GM12892 (cell line): ENCODE measurements around the gene GRID1.

Experiments
- DNase-seq: peaks from one replicate; pipeline ENCODE4 v3.0.0; 2011; ENCODE audit not compliant: insufficient read length
- FAIRE-seq: peaks from 2 replicates; lab custom pipeline; 2011; peaks lifted over from hg19 to GRCh38; lab: Jason Lieb, UNC
- POLR2A ChIP-seq: IDR thresholded peaks from 2 replicates; pipeline ENCODE4 v1.6.1; 2011; ENCODE audit warnings: low read depth, low read length, control low read depth
- POLR2AphosphoS5 ChIP-seq: IDR thresholded peaks from 2 replicates; pipeline ENCODE4 v1.6.1; 2011; ENCODE audit warnings: low read depth, low read length, control low read depth
- TAF1 ChIP-seq: IDR thresholded peaks from 2 replicates; pipeline ENCODE4 v1.6.1; 2011; ENCODE audit warnings: low read depth, mild to moderate bottlenecking, control low read depth, low read length, borderline replicate concordance

GRID1 gene

GRCh38 chr10:86295351-86295750 lies 71.2 kb downstream of the GRID1 start:
- no peak for DNase-seq
- no peak for FAIRE-seq
- no peak for TF ChIP-seq TAF1
- TF ChIP-seq POLR2AphosphoS5, result no peak
- no peak for TF ChIP-seq POLR2A

- DNase-seq, result no peak
- no peak for FAIRE-seq
- no peak for TF ChIP-seq POLR2AphosphoS5
- TF ChIP-seq TAF1, result no peak
- no peak for TF ChIP-seq POLR2A
These were observed 72.0 kb downstream of the GRID1 start for GRCh38 chr10:86294346-86295265.

GRCh38 chr10:86293396-86293791 lies 73.2 kb downstream of the GRID1 start:
- TF ChIP-seq POLR2A (no peak), POLR2AphosphoS5 (no peak), TAF1 (no peak)
- DNase-seq, result no peak
- FAIRE-seq, result no peak

GRCh38 chr10:86292462-86293395 lies 73.9 kb downstream of the GRID1 start:
- FAIRE-seq, result no peak
- TF ChIP-seq TAF1 (no peak), POLR2AphosphoS5 (no peak), POLR2A (no peak)
- DNase-seq, result no peak

- no peak for DNase-seq
- FAIRE-seq, result no peak
- TF ChIP-seq POLR2AphosphoS5 (no peak), POLR2A (no peak), TAF1 (no peak)
These were observed 74.8 kb downstream of the GRID1 start for GRCh38 chr10:86291616-86292340.

GRCh38 chr10:86290933-86291615 lies 75.5 kb downstream of the GRID1 start:
- TF ChIP-seq TAF1, result no peak
- no peak for TF ChIP-seq POLR2A
- no peak for TF ChIP-seq POLR2AphosphoS5
- FAIRE-seq, result no peak

GRCh38 chr10:86289577-86289868 lies 77.1 kb downstream of the GRID1 start:
- FAIRE-seq (no peak), DNase-seq (no peak)
- TF ChIP-seq TAF1 (no peak), POLR2AphosphoS5 (no peak), POLR2A (no peak)

More at GRCh38 chr10:86290933-86291615, 75.5 kb downstream of the GRID1 start:
- DNase-seq, result no peak

GRCh38 chr10:86288695-86289576 lies 77.7 kb downstream of the GRID1 start:
- no peak for DNase-seq
- no peak for FAIRE-seq
- TF ChIP-seq POLR2AphosphoS5, result no peak
- TF ChIP-seq POLR2A, result no peak
- TF ChIP-seq TAF1, result no peak

- TF ChIP-seq POLR2A (no peak), POLR2AphosphoS5 (no peak), TAF1 (no peak)
- FAIRE-seq, result no peak
- DNase-seq, result no peak
These were observed 78.5 kb downstream of the GRID1 start for GRCh38 chr10:86287966-86288579.

GRCh38 chr10:86287110-86287793 lies 79.3 kb downstream of the GRID1 start:
- DNase-seq, result no peak
- FAIRE-seq, result no peak
- TF ChIP-seq POLR2A, result no peak
- TF ChIP-seq POLR2AphosphoS5, result no peak
- TF ChIP-seq TAF1, result no peak
